ENCODE results near the gene DYNC1I1. TPM values are rescaled to one million over a fixed set of nuclear protein-coding genes. Genes with fewer than 3 reads are reported as not detected.

The DYNC1I1 gene
- total and polyA plus RNA-seq, 5 experiments from 2014 or later, result not detected

DNA sequence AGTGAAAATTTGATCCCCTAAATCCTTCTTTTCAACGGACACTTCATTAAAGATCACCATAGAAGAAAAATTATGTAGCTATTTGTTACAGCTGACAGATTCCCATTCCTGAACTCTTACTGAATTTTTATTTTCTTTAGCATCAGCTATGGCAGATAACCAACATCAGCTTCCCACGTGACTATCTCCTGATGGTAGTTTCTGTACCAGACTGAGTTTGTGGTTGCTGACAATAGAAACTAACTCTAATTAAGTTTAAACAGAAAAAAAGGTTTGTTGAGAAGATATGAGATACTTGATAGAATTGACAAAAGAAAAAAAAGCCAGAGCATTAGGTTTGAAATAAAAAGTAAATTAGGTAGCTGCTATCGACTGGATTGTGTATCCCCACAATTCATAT is 101.8 kb downstream of the DYNC1I1 start:
- Mint-ChIP-seq H3K4me1 (no peaks in the 10 kb centered on the region), H3K4me3 (no peak overlapping the region), H3K27me3 (peaks cover 5 to 59% (median 9%) of the 10 kb centered on the region in 5 donors), H3K36me3 (peaks cover 0 to 7% (median 0%) of the 10 kb centered on the region in 3 donors), H3K27ac (no peak overlapping the region), H3K9me3 (peaks cover 0 to 10% (median 3%) of the 10 kb centered on the region in 9 donors)
- POLR2A ChIA-PET, result no interaction called here
- ATAC-seq, result no peak
- DNase-seq, result no peak

DNA sequence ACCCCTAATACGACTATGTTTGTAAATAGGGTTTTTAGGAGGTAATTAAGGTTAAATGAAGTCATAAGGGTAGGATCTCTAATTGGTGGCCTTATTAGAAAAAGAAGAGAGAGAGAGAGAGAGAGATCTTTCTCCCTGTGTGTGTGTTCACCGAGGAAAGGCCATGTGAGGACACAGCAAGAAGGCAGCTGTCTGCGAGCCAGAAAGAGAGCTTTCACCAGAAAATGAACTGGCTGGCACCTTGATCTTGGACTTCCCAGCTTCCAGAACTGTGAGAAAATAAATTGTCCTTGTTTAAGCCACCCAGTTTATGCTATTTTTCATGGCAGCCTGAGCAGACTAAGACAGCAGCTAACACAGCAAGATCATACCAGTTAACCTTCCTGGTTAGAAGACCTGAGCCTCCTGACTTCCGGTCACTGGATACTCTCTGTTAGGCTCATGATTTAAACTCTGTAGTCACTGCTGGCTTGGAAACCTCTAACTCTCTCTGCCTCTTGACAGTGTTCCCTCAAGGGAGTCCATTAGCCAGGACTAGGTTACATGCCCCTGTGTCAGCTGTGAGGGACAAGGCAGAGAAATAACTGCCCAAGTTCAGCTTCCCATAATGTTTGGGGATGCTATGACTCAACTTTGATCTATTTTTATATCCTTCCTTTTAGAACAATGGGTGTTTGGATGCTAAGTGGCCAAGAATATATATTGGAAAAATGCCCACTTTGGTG is 102.3 kb downstream of the DYNC1I1 start:
- POLR2A ChIA-PET, result no interaction called here
- H3K4me3 Mint-ChIP-seq, result no peak overlapping the region

DNA sequence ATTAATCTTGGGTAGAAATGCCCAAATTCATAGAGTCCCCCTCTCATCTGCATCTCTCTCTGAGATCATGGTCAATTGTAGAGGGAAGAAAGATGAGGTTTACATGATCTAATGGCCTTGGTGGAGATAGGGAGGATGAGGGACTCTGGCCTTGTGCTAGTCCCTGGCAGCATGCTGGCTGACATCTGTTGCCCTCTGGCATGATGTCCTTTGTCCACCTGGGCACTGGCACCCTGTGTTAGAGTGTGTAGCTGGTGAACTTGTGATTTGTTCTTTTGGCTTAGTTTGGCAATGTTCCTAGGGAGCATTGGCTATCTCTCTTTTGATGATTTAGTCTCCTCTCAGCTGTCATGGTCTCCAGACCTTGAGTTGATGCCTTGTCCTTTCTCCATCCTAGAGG is 103.2 kb downstream of the DYNC1I1 start:
- Mint-ChIP-seq H3K4me3 (no peak overlapping the region), H3K4me1 (no peaks in the 10 kb centered on the region), H3K27ac (no peak overlapping the region), H3K36me3 (peaks cover 0 to 7% (median 0%) of the 10 kb centered on the region in 3 donors), H3K27me3 (peaks cover 5 to 59% (median 9%) of the 10 kb centered on the region in 5 donors), H3K9me3 (peaks cover 0 to 10% (median 3%) of the 10 kb centered on the region in 9 donors)
- no peak for DNase-seq
- no peak for ATAC-seq
- POLR2A ChIA-PET, result no interaction called here

More for the DNA sequence above, 102.3 kb downstream of the DYNC1I1 start:
- Mint-ChIP-seq H3K4me1 (no peaks in the 10 kb centered on the region), H3K36me3 (peaks cover 0 to 7% (median 0%) of the 10 kb centered on the region in 3 donors), H3K27me3 (peaks cover 5 to 59% (median 9%) of the 10 kb centered on the region in 5 donors), H3K9me3 (peaks cover 0 to 10% (median 3%) of the 10 kb centered on the region in 9 donors), H3K27ac (no peak overlapping the region)
- DNase-seq, result no peak
- ATAC-seq, result no peak

DNA sequence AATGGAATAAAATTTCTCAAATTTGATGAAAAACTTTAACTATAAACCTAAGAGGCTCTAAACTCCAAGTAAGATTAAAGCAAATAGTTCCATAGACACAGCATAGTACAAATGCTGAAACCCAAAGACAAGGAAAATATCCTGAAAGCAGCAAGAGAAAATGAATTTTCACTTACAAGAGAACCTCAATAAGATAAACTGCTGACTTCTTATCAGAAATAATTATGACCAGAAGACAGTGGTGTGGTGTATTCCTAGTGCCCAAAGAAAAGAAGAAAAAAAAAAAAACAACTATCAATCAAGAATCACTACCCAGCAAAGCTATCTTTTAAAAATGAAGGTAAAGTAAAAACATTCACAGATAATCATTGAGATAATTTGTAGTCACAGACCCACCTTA is 106.3 kb downstream of the DYNC1I1 start:
- H3K4me3 Mint-ChIP-seq, result no peak overlapping the region
- H3K27ac Mint-ChIP-seq, result no peak overlapping the region
- DNase-seq, result no peak
- ATAC-seq, result no peak
- POLR2A ChIA-PET, result no interaction called here
- peaks cover 0 to 7% (median 0%) of the 10 kb centered on the region in 3 donors for H3K36me3 Mint-ChIP-seq
- peaks cover 0 to 10% (median 3%) of the 10 kb centered on the region in 9 donors for H3K9me3 Mint-ChIP-seq
- peaks cover 6 to 44% (median 13%) of the 10 kb centered on the region in 5 donors for H3K27me3 Mint-ChIP-seq
- no peaks in the 10 kb centered on the region for H3K4me1 Mint-ChIP-seq

DNA sequence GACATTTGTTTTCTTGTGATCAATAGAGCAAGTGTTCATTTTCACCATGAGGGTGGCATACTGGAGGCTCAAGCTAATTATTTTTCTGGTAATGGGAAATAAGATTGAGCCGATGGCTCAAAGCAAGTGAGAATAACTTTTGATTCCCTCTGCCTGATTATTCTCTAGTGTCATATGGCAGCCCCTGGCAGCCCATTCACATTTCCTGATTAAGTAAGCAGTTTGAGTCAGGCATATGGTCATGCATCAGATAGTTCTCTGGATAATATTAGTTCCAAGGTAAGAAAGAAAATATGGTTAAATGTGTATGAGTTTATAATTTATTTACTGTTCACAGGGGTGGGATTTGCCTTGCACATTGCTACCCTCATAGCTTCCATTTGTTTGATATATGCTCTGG is 109.2 kb downstream of the DYNC1I1 start:
- H3K36me3 Mint-ChIP-seq, result peaks cover 0 to 7% (median 0%) of the 10 kb centered on the region in 3 donors
- H3K27ac Mint-ChIP-seq, result no peak overlapping the region

DNA sequence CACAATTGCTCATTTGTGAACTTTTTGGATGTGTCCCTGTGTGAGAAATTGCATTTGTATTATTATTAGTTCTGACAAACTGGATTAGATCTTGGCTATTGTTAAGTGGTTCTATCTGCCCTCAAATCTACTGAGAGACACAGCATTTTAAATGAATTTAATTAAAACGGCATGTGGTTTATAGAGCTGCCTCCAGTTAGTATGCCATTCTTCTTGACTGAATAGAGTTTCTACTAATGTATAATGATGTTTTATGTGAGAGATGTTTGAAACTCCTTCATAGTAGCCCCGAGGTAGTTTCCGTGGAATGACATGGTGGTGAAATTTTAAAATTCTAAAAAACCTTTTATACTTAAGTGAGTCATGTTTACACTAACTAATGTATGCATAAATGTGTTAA is 110.9 kb downstream of the DYNC1I1 start:
- Mint-ChIP-seq H3K27ac (no peak overlapping the region), H3K27me3 (peaks cover 5 to 44% (median 15%) of the 10 kb centered on the region in 5 donors), H3K4me3 (no peak overlapping the region), H3K36me3 (peaks cover 0 to 7% (median 0%) of the 10 kb centered on the region in 3 donors), H3K9me3 (peaks cover 0 to 8% (median 2%) of the 10 kb centered on the region in 9 donors), H3K4me1 (no peaks in the 10 kb centered on the region)
- ATAC-seq (no peak), DNase-seq (no peak)
- POLR2A ChIA-PET, result no interaction called here

More for the DNA sequence above, 109.2 kb downstream of the DYNC1I1 start:
- ATAC-seq (no peak), DNase-seq (no peak)
- H3K4me1 Mint-ChIP-seq, result no peaks in the 10 kb centered on the region
- peaks cover 5 to 33% (median 13%) of the 10 kb centered on the region in 5 donors for H3K27me3 Mint-ChIP-seq
- H3K9me3 Mint-ChIP-seq, result peaks cover 0 to 10% (median 2%) of the 10 kb centered on the region in 9 donors
- POLR2A ChIA-PET, result no interaction called here
- no peak overlapping the region for H3K4me3 Mint-ChIP-seq

DNA sequence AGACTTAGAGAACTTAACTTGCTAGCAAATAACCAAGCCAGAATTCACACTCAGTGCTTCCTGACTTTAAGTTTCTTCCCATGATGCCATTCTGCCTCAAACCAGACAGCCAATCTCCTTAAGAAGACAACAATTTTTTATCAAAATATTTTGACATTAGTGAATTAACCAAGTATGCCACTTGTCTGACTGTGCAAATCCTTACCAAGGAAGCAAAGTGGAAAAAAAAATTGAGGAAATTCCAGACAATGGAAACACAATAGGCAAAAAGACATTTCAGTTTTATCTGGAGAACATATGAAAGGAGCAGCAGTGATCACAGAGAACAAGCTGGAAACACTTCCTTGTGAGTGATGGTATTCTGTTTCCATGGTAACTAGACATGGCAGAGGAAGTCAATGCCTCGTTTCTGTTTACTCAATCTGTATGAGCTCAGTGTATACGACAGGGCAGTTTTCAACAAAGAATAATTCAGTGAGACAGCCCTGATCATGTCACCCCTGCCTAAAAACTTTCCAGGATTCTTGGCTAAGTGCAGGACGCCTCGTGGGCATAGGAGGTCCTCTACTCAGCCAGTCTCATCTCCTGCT is 114.2 kb downstream of the DYNC1I1 start:
- POLR2A ChIA-PET, result no interaction called here
- Mint-ChIP-seq H3K9me3 (no peaks in the 10 kb centered on the region), H3K4me1 (no peaks in the 10 kb centered on the region), H3K4me3 (no peak overlapping the region), H3K36me3 (no peaks in the 10 kb centered on the region), H3K27me3 (peaks cover 8 to 57% (median 15%) of the 10 kb centered on the region in 5 donors), H3K27ac (no peak overlapping the region)
- DNase-seq (no peak), ATAC-seq (no peak)

DNA sequence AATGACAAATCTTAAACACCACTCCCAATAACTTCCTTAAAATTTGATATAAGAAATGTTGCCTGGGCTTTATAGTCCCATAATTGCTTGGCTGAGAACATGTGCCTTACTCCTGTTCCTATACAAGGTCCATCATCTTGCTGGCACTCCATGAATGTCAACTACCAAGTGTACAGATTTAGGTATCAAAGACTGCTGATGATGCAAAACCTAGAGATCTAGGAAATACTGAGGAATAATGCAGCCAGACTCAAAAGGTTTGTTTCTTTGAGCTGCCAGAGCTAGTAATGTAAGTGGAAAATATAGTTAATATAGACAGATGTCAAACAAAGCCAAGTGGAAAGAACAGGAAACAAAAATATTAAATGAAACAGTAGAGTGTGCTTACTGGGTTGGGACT is 121.1 kb downstream of the DYNC1I1 start:
- H3K27me3 Mint-ChIP-seq, result peaks cover 4 to 22% (median 6%) of the 10 kb centered on the region in 5 donors
- H3K36me3 Mint-ChIP-seq, result no peaks in the 10 kb centered on the region
- H3K4me1 Mint-ChIP-seq, result no peaks in the 10 kb centered on the region
- no peak overlapping the region for H3K27ac Mint-ChIP-seq
- no peak overlapping the region for H3K4me3 Mint-ChIP-seq
- no peaks in the 10 kb centered on the region for H3K9me3 Mint-ChIP-seq
- DNase-seq (no peak), ATAC-seq (no peak)
- POLR2A ChIA-PET, result no interaction called here

DNA sequence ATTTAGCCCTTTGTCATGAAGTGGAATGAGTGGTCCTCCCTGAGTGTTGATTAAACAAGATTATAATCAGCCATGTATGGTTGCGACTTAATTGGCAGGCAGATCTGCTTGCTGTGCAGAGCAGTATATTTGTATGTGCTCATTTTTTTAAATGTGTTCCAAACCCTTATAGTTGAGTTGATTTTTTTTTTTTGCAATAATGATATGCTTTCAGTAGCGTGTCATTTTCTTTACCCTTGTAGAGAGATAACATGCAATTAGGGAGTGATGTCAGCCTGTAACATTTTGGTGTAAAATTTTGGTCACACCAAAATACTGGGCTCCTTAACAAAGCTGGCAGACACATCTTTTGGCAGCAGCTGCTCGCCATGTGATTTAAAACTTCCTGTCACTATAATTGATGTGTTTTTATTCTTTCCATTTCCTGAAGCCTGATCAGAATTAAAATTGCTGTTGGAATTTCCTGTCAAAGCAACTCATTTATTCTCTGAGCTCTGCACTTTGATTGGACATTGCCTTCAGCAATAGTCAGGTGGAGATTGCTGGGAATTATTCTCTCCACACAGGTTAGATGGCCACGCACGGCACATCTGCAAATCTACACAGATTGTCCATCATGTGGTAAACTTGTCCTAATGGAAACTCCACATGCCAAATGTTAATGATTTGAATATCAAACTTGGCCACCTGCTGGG is 125.3 kb downstream of the DYNC1I1 start:
- ATAC-seq (no peak), DNase-seq (no peak)
- POLR2A ChIA-PET, result no interaction called here
- H3K4me1 Mint-ChIP-seq, result no peaks in the 10 kb centered on the region
- no peaks in the 10 kb centered on the region for H3K9me3 Mint-ChIP-seq
- peaks cover 3 to 9% (median 4%) of the 10 kb centered on the region in 5 donors for H3K27me3 Mint-ChIP-seq
- H3K4me3 Mint-ChIP-seq, result no peak overlapping the region
- no peaks in the 10 kb centered on the region for H3K36me3 Mint-ChIP-seq
- H3K27ac Mint-ChIP-seq, result no peak overlapping the region

DNA sequence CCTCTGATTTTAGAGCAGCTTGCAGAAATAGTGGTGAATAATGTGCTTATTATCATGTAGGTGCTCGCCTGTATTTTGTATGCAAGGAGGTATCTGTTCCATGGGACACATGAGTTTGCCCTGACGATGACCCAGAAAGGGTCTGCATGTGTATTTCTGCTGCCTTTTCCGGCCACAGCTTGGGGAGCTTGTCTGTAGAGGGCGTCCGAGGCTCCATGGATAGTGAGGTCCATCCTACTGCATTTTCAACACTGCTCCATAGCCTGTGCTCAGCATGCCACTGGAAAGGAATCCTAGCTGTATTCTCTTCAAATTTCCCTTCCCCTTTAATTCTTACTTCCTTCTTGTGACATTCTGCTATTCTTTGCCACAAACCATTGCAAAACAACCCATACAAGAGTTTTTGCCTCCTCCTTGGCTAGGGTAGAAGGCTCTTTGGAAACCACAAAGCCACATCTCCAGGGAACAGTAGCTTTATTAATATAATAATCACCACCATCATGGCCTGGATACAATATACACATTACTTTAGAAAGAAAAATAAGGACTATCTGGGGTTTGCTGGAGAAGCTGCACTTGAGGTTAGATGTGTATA is 127.7 kb downstream of the DYNC1I1 start:
- DNase-seq, result no peak
- no peak for ATAC-seq
- Mint-ChIP-seq H3K9me3 (peaks cover 0 to 3% (median 0%) of the 10 kb centered on the region in 9 donors), H3K27me3 (peaks cover 3 to 19% (median 8%) of the 10 kb centered on the region in 5 donors), H3K36me3 (no peaks in the 10 kb centered on the region), H3K27ac (no peak overlapping the region), H3K4me1 (no peaks in the 10 kb centered on the region), H3K4me3 (no peak overlapping the region)
- POLR2A ChIA-PET, result no interaction called here

DNA sequence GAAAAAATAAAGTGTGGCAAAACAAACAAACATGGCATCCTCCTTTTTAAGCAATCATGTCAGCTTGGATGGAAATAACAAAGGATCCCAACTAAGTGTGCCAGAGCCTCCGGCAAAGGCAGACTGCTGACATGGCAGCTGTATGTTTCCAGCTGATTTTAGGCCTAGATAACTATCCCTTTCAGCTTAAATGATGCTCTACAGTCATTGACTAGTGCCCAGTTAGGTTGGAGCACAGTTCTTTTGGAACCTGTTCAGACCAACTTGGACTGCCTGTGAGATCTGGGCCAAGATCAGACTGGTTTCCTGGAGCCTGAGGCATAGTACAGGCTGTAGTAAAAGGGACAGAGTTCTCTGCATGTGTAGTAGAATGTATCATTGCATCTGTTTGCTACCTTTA is 128.7 kb downstream of the DYNC1I1 start:
- POLR2A ChIA-PET, result no interaction called here
- peaks cover 0 to 19% (median 3%) of the 10 kb centered on the region in 5 donors for H3K27me3 Mint-ChIP-seq
- H3K36me3 Mint-ChIP-seq, result no peaks in the 10 kb centered on the region

DNA sequence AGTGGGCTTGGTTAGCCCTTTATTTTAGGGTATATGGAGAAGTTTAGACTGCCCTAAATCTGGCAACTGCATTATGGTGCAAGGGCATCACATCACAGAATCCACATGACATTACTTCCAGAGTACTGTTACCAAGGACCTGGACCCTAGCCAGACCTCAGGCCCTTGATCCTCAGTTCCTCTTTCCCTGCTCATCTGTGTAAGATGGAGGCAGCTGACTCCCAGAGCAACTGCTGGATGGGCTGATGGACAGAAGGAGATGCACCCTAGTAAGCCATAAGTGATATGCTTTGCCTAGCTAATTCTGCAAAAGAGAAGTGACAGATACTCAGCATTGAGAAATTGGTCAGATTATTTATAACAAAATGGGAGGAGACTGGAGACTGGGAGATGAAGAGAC is 131.7 kb downstream of the DYNC1I1 start:
- POLR2A ChIA-PET, result no interaction called here
- peaks cover 0 to 3% (median 0%) of the 10 kb centered on the region in 9 donors for H3K9me3 Mint-ChIP-seq
- H3K4me3 Mint-ChIP-seq, result no peak overlapping the region
- peaks cover 7 to 27% (median 13%) of the 10 kb centered on the region in 5 donors for H3K27me3 Mint-ChIP-seq
- ATAC-seq, result no peak
- no peak overlapping the region for H3K27ac Mint-ChIP-seq
- no peaks in the 10 kb centered on the region for H3K36me3 Mint-ChIP-seq
- DNase-seq, result no peak
- H3K4me1 Mint-ChIP-seq, result no peaks in the 10 kb centered on the region

More for the DNA sequence above, 128.7 kb downstream of the DYNC1I1 start:
- ATAC-seq (no peak), DNase-seq (no peak)
- Mint-ChIP-seq H3K9me3 (peaks cover 0 to 3% (median 0%) of the 10 kb centered on the region in 9 donors), H3K27ac (no peak overlapping the region), H3K4me3 (no peak overlapping the region), H3K4me1 (no peaks in the 10 kb centered on the region)

DNA sequence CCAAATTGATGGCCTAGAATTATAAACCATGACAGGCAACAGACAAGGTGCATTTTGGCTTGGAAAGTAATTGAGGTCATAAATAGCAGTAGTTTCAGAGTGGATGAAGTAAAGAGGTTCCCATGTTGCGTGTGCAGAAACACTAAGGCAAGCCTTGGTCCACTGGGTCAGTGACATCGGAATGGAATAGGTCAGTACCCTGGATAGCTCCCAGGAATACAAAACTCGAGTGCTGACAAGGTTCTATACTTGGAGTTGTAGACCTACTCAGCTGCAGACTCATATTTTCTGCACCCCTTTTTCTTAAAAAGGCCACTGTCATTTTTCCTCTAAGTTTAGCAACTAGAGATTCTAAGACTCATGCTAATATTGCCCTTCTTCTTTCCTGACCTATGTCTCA is 132.8 kb downstream of the DYNC1I1 start:
- Mint-ChIP-seq H3K4me1 (no peaks in the 10 kb centered on the region), H3K27ac (no peak overlapping the region), H3K9me3 (peaks cover 0 to 3% (median 0%) of the 10 kb centered on the region in 9 donors), H3K27me3 (peaks cover 8 to 38% (median 13%) of the 10 kb centered on the region in 5 donors), H3K4me3 (no peak overlapping the region), H3K36me3 (no peaks in the 10 kb centered on the region)
- POLR2A ChIA-PET, result no interaction called here
- ATAC-seq, result no peak
- DNase-seq, result no peak

Data from naive thymus-derived CD8-positive, alpha-beta T cell (primary cell).